ENCODE results near the gene ELAPOR2.

The ELAPOR2 gene

GRCh38 chr7:87038993-87039690 is 20.3 kb downstream of the ELAPOR2 start:
- DNase-seq (ENCODE audit: insufficient read length) (no peak), FAIRE-seq (peak; percentile 36)
- TF ChIP-seq TAF1 (IDR thresholded peaks at IDR 0.05; ENCODE audit: borderline replicate concordance, low read depth, low read length) (no peak), POLR2AphosphoS5 (IDR thresholded peaks at IDR 0.05; ENCODE audit: low read depth, low read length) (no peak), POLR2A (IDR thresholded peaks at IDR 0.05; ENCODE audit: low read depth, low read length) (no peak)

GRCh38 chr7:87036985-87037384 is 22.5 kb downstream of the ELAPOR2 start:
- FAIRE-seq (no peak), DNase-seq (ENCODE audit: insufficient read length) (no peak)
- no peak for TF ChIP-seq POLR2AphosphoS5 (IDR thresholded peaks at IDR 0.05; ENCODE audit: low read depth, low read length)
- TF ChIP-seq TAF1 (IDR thresholded peaks at IDR 0.05; ENCODE audit: borderline replicate concordance, low read depth, low read length) = no peak
- TF ChIP-seq POLR2A (IDR thresholded peaks at IDR 0.05; ENCODE audit: low read depth, low read length) = no peak

GRCh38 chr7:87032604-87033339 is 26.7 kb downstream of the ELAPOR2 start:
- peak; percentile 51 for FAIRE-seq
- TF ChIP-seq POLR2A (IDR thresholded peaks at IDR 0.05; ENCODE audit: low read depth, low read length) (no peak), TAF1 (IDR thresholded peaks at IDR 0.05; ENCODE audit: borderline replicate concordance, low read depth, low read length) (no peak), POLR2AphosphoS5 (IDR thresholded peaks at IDR 0.05; ENCODE audit: low read depth, low read length) (no peak)
- no peak for DNase-seq (ENCODE audit: insufficient read length)

- FAIRE-seq (no peak), DNase-seq (ENCODE audit: insufficient read length) (no peak)
- no peak for TF ChIP-seq TAF1 (IDR thresholded peaks at IDR 0.05; ENCODE audit: borderline replicate concordance, low read depth, low read length)
- TF ChIP-seq POLR2A (IDR thresholded peaks at IDR 0.05; ENCODE audit: low read depth, low read length) = no peak
- TF ChIP-seq POLR2AphosphoS5 (IDR thresholded peaks at IDR 0.05; ENCODE audit: low read depth, low read length) = no peak
Observed at GRCh38 chr7:87029078-87029477, 30.4 kb downstream of the ELAPOR2 start.

DNA sequence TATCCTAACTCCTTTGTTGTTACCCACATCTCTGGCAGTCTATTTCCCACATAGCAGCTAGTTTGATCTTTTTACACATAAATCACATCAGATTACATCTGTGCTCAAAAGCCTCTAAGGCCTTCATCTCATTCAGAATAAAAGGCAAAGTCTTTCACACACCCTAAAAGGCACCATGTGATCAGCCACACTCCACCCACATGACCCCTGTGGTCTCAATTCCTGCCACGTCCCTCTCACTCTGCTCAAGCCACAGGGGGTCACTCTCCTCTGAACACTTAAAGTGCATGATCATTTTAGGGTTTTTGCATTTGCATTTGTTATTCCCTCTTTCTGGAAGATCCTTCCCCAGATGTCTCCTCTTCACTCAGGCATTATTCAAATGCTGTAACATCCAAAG is 30.8 kb downstream of the ELAPOR2 start:
- FAIRE-seq = no peak
- TF ChIP-seq POLR2A (IDR thresholded peaks at IDR 0.05; ENCODE audit: low read depth, low read length) (no peak), TAF1 (IDR thresholded peaks at IDR 0.05; ENCODE audit: borderline replicate concordance, low read depth, low read length) (no peak), POLR2AphosphoS5 (IDR thresholded peaks at IDR 0.05; ENCODE audit: low read depth, low read length) (no peak)
- DNase-seq (ENCODE audit: insufficient read length) = no peak

DNA sequence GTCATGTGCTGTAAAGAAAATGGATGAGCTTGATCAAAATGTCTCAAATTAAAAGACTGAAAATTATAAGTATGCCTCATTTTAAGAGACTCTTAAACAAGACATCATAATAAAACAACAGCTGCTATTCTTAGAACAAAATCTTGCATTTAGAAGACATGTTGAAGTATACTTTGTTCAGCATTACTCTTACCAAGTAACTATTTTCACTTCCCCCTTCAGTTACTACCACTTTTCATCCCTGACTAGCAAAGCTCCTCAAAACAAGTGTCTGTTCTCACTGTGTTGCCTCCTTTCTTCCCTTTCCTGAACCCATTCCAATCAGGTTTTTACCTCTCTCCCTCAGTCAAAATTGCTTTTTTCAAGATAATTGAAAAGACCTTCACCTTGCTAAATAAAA is 31.6 kb downstream of the ELAPOR2 start:
- DNase-seq (ENCODE audit: insufficient read length) (no peak), FAIRE-seq (peak; percentile 91)
- no peak for TF ChIP-seq TAF1 (IDR thresholded peaks at IDR 0.05; ENCODE audit: borderline replicate concordance, low read depth, low read length)

DNA sequence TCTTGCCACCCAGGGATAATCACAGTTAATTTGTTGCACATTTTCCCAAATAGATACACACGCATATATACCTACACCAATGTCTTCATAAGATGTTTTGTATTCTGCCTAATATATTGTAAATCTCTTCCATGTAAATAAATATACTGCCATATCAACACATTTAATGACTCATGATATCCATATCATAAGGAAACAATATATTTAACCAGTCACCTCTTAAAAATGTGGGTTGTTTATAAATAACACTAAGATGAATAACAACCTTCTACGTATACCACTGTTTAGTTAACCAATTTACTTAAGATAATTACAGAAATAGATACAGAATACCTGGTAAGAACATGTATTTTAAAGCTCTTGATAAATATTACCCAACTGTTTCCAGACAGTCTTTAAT is 38.2 kb downstream of the ELAPOR2 start:
- DNase-seq (ENCODE audit: insufficient read length) (no peak), FAIRE-seq (no peak)
- TF ChIP-seq POLR2AphosphoS5 (IDR thresholded peaks at IDR 0.05; ENCODE audit: low read depth, low read length) = no peak
- TF ChIP-seq TAF1 (IDR thresholded peaks at IDR 0.05; ENCODE audit: borderline replicate concordance, low read depth, low read length) = no peak
- TF ChIP-seq POLR2A (IDR thresholded peaks at IDR 0.05; ENCODE audit: low read depth, low read length) = no peak

DNA sequence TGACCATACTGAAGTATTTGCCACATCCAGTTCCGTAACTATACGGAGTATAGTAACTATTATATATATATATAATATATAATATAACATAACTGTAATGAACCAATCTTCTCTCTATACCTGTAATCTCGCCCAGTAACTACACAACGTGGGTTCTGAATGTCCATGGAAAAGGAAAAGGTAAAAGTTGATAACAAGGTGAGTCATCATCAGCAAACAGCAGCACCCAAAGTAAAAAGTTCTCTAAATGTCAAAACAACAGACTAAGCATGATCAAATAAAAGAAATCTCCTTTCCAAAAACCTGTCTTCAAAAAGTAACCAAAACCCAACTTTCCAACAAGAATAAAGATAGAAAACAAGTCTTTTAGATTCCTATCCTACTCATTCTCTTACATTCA is 42.8 kb downstream of the ELAPOR2 start:
- DNase-seq (ENCODE audit: insufficient read length) (no peak), FAIRE-seq (no peak)
- no peak for TF ChIP-seq POLR2A (IDR thresholded peaks at IDR 0.05; ENCODE audit: low read depth, low read length)
- TF ChIP-seq TAF1 (IDR thresholded peaks at IDR 0.05; ENCODE audit: borderline replicate concordance, low read depth, low read length) = no peak
- no peak for TF ChIP-seq POLR2AphosphoS5 (IDR thresholded peaks at IDR 0.05; ENCODE audit: low read depth, low read length)

GRCh38 chr7:87013840-87014190 is 45.6 kb downstream of the ELAPOR2 start:
- no peak for TF ChIP-seq POLR2A (IDR thresholded peaks at IDR 0.05; ENCODE audit: low read depth, low read length)
- no peak for TF ChIP-seq TAF1 (IDR thresholded peaks at IDR 0.05; ENCODE audit: borderline replicate concordance, low read depth, low read length)
- no peak for TF ChIP-seq POLR2AphosphoS5 (IDR thresholded peaks at IDR 0.05; ENCODE audit: low read depth, low read length)
- FAIRE-seq (no peak), DNase-seq (ENCODE audit: insufficient read length) (no peak)

GRCh38 chr7:87013136-87013839 is 46.2 kb downstream of the ELAPOR2 start:
- DNase-seq (ENCODE audit: insufficient read length) = no peak
- FAIRE-seq = no peak
- TF ChIP-seq TAF1 (IDR thresholded peaks at IDR 0.05; ENCODE audit: borderline replicate concordance, low read depth, low read length) = no peak
- no peak for TF ChIP-seq POLR2AphosphoS5 (IDR thresholded peaks at IDR 0.05; ENCODE audit: low read depth, low read length)
- no peak for TF ChIP-seq POLR2A (IDR thresholded peaks at IDR 0.05; ENCODE audit: low read depth, low read length)
